GM20000 (cell line): ENCODE measurements around the gene KLHL6.
A peak's percentile ranks its signal among the peaks of the same experiment; 100 is the strongest.

Experiments
- DNase-seq: peaks from one replicate; pipeline ENCODE4 v3.0.0; 2012; ENCODE audit warnings: low spot score
- TF ChIP-seq, protein P1 (sequence below): IDR thresholded peaks from 2 replicates; pipeline ENCODE4 v1.5.1; 2012; ENCODE audit warnings: mild to moderate bottlenecking, control low read depth; ENCODE audit errors: extremely low read depth, missing control alignments

Gene KLHL6

DNA sequence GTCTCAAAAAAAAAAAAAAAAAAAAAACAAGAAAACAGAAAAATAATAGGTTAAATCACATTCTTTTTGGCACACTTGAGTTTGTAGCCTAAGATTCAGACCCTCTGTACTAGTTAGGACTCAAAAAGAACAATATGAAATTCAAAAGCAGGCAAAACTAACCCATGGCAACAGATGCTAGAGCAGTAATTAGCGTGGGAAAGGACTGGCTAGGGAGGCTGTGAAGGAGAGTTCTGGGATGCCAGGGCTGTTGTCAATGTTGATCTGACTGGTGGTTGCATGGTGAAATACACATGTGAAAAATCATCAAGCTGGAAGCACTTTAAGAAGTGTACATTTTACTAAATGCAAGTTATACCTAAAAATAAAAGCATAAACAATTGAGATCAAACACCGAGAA, 35.6 kb downstream of the KLHL6 start:
- TF ChIP-seq, protein P1, sequence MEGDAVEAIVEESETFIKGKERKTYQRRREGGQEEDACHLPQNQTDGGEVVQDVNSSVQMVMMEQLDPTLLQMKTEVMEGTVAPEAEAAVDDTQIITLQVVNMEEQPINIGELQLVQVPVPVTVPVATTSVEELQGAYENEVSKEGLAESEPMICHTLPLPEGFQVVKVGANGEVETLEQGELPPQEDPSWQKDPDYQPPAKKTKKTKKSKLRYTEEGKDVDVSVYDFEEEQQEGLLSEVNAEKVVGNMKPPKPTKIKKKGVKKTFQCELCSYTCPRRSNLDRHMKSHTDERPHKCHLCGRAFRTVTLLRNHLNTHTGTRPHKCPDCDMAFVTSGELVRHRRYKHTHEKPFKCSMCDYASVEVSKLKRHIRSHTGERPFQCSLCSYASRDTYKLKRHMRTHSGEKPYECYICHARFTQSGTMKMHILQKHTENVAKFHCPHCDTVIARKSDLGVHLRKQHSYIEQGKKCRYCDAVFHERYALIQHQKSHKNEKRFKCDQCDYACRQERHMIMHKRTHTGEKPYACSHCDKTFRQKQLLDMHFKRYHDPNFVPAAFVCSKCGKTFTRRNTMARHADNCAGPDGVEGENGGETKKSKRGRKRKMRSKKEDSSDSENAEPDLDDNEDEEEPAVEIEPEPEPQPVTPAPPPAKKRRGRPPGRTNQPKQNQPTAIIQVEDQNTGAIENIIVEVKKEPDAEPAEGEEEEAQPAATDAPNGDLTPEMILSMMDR, result no peak
- no peak for DNase-seq

- TF ChIP-seq, protein P1, result no peak
- DNase-seq, result no peak
Observed at GRCh38 chr3:183518491-183519251, 36.8 kb downstream of the KLHL6 start.

DNA sequence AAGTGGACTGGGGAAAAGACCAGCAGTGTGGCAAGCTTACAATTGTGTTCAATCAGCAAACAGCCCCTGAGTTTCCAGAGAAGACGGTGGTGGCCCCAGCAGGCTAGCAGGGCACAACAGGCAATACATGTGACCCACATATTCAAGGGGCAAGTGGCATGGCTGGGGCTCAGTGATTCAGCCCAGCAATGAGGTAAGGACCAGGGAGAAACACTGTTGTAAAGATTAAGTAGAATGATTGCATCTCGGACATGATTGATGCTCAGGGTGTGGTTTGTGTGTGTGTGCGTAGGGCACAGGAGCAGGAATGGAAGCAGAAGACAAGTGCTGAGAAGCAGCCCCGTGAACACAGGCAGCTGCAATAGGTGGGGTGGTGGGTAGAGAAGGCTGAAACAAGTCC, 37.9 kb downstream of the KLHL6 start:
- TF ChIP-seq, protein P1, result no peak
- no peak for DNase-seq

GRCh38 chr3:183515968-183516851, 39.3 kb downstream of the KLHL6 start:
- TF ChIP-seq, protein P1, result no peak
- DNase-seq, result peak; percentile 66

GRCh38 chr3:183514021-183514420, 41.5 kb downstream of the KLHL6 start:
- TF ChIP-seq, protein P1, result no peak
- DNase-seq, result no peak

DNA sequence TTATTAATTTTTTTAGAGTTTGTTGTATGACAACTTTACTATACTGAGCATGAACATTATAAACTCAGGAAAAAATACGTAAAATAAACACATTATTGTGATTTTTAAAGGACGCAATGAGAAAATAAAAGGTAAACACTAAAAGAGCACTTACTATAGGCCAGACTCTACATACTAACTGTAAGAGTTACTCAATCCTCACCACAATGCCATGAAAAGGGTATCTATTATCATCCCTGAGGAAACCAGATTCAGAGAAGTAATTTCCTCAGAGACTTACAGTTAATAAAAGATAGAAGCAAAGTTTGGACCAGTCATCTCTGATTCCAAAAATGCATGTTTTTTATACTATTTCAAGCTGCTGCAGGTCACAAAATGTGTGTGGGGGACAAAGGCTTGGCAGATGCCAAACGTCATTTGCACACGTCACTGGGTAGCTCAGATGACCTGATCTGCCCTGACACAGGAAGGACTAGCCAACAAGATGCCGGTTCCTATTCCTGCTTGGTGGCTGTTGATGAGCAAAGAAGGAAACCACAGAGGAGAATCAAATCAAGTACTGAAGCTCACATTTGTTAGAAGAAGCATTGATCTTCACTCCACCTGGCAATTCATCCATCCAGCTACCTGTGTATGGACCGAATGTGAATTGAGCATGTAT, 42.3 kb downstream of the KLHL6 start:
- TF ChIP-seq, protein P1, result no peak
- DNase-seq, result peak; percentile 22

GRCh38 chr3:183511286-183512131, 44.0 kb downstream of the KLHL6 start:
- DNase-seq, result peak; percentile 44
